ENCODE data around the gene H2BK1. TPM values are rescaled to one million over a fixed set of nuclear protein-coding genes. Genes with fewer than 3 reads are reported as not detected.

Gene H2BK1
- total RNA-seq: not detected

DNA sequence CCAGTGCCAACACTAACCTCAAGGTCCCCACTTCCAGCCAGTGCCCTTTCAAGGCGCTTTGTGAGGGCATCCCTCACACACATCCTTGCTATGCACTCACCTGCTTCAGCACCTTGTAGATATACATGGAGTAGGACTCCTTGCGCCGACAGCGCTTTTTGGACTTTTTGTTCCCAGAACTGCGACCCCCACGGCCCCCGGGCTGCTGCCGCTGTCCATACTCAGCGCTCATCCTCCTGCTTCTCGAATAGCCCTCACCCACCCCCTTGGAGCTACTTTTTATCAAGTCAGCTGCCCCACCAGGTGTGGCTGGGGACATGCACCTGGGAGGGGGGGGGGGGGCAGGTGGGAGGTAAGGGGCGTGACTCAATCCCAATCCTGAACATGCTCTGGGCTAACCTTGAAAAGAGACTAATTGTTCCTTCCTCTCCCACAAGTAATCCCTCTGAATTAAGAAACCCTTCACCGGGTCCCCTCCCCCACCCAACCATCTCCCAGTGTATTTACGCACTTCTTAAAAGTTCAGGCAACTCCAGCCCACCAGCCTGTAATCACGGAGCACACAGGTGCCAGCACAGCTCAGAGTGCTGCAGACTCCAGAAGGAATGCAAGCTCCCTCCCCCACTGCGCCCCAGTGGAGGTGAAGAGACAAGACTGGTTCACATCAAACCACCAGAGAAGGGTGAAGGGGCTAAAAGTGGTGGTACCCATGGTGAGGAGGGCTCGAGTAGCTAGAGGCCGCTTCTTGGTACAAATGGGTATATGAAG is at the start of gene H2BK1:
TSS of gene H2BK1 (minus strand) at position 402 of the 768 bp plus-strand sequence. CDS start at position 232, 170 bp downstream.
- DNase-seq (ENCODE audit: low spot score in 2 of 2): no peak
- Histone ChIP-seq H3K4me3 (no peak within 1 kb of the TSS), H3K27me3 (peaks cover 3% of the 10 kb centered on the region), H3K9me3 (no peaks in the 10 kb centered on the region), H3K36me3 (peaks cover 29% of the 10 kb centered on the region), H3K27ac (no peak within 1 kb of the TSS), H3K4me1 (no peaks in the 10 kb centered on the region)
- TF ChIP-seq, protein P1, sequence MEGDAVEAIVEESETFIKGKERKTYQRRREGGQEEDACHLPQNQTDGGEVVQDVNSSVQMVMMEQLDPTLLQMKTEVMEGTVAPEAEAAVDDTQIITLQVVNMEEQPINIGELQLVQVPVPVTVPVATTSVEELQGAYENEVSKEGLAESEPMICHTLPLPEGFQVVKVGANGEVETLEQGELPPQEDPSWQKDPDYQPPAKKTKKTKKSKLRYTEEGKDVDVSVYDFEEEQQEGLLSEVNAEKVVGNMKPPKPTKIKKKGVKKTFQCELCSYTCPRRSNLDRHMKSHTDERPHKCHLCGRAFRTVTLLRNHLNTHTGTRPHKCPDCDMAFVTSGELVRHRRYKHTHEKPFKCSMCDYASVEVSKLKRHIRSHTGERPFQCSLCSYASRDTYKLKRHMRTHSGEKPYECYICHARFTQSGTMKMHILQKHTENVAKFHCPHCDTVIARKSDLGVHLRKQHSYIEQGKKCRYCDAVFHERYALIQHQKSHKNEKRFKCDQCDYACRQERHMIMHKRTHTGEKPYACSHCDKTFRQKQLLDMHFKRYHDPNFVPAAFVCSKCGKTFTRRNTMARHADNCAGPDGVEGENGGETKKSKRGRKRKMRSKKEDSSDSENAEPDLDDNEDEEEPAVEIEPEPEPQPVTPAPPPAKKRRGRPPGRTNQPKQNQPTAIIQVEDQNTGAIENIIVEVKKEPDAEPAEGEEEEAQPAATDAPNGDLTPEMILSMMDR (IDR thresholded peaks at IDR 0.05): no peak
- TF ChIP-seq EP300 (IDR thresholded peaks at IDR 0.05): no peak
- TF ChIP-seq POLR2A (IDR thresholded peaks at IDR 0.05): no peak
- TF ChIP-seq POLR2AphosphoS5 (IDR thresholded peaks at IDR 0.05): no peak
- 81% methylated on average over 17 of the region's 17 CpGs for WGBS

DNA sequence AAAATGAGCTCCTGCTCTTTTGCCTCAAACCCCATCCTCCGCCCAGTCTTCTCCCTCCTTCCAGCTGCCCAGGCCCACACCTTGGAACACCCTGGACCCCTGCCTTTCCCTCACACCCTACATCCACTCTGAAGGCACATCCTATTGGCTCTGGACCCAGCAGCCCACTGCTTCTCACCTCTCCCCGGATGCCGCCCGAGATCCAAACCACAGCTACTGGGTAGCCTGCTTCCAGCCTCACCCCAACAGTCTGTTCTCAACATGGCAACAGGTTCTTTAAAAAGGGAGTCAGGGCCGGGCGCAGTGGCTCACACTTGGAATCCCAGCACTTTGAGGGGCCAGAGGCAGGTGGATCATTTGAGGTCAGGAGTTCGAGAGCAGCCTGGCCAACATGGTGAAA is 47.7 kb upstream of the H2BK1 start:
- Histone ChIP-seq H3K27me3 (no peaks in the 10 kb centered on the region), H3K27ac (no peak overlapping the region), H3K36me3 (no peaks in the 10 kb centered on the region), H3K9me3 (no peaks in the 10 kb centered on the region), H3K4me3 (no peak overlapping the region), H3K4me1 (peaks cover 25% of the 10 kb centered on the region)
- peak in 1 of 2 donors; percentile 47 for DNase-seq (ENCODE audit: low spot score in 2 of 2)
- TF ChIP-seq EP300 (IDR thresholded peaks at IDR 0.05) (no peak), POLR2A (IDR thresholded peaks at IDR 0.05) (no peak), POLR2AphosphoS5 (IDR thresholded peaks at IDR 0.05) (no peak)
- TF ChIP-seq, protein P1 (IDR thresholded peaks at IDR 0.05): no peak
- WGBS: 92% methylated on average over 7 of the region's 7 CpGs

DNA sequence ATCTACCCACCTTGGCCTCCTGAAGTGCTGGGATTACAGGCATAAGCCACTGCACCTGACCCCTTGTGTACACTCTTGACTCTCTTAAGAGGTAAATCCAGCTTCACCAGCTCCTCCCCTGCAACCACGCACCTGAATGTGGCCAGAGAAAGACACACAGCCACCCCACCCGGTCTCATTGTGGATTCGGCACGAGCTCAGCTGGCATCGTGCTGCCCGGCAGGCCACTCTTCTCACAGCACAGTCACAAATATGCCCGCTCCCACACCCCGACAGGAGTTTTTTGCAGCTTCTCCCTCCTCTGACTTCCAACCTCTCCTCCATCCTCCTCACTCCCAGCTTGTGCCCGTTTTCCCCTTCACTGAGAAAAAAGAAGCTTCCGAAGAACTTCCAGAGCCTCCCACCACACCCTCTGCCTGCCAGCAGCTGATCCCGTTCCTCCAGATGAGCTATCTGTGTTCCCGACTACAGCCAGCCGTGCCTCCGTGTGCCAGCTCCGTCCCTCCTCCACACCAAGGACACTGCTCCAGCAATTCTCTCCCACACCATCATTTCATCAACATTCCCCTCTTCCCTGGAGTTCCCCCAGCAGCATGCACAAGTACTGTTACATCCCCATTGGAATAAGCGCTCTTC is 46.2 kb upstream of the H2BK1 start:
- Histone ChIP-seq H3K27me3 (no peaks in the 10 kb centered on the region), H3K4me3 (no peak overlapping the region), H3K9me3 (no peaks in the 10 kb centered on the region), H3K4me1 (peaks cover 28% of the 10 kb centered on the region), H3K36me3 (no peaks in the 10 kb centered on the region), H3K27ac (no peak overlapping the region)
- peak in 1 of 2 donors; percentile 43 for DNase-seq (ENCODE audit: low spot score in 2 of 2)
- 62% methylated on average over 16 of the region's 16 CpGs for WGBS
- TF ChIP-seq POLR2AphosphoS5 (IDR thresholded peaks at IDR 0.05) (no peak), EP300 (IDR thresholded peaks at IDR 0.05) (no peak), POLR2A (IDR thresholded peaks at IDR 0.05) (no peak)
- TF ChIP-seq, protein P1 (IDR thresholded peaks at IDR 0.05): no peak

DNA sequence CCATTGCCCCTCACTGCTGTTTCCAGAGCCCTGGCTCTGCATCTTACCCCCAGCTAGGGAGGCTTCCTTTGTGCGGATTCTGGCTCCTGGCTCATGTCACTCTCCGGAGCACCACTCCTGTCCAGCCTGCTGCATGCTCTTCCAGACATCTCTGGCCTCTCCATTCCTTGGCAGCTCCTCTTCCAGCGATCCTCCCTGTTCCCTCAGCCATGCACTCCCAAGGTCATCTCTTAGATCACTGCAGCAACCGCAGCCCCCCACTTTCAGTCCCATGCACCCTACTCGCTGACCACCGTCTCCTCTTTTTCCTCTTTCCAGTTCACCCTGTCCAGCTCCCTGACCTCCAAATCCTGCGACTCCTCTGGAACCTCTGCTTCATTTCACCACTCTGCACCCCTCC is 45.1 kb upstream of the H2BK1 start:
- no peak overlapping the region for H3K4me3 ChIP-seq
- H3K27me3 ChIP-seq: no peaks in the 10 kb centered on the region
- no peaks in the 10 kb centered on the region for H3K36me3 ChIP-seq
- TF ChIP-seq POLR2AphosphoS5 (IDR thresholded peaks at IDR 0.05) (no peak), EP300 (IDR thresholded peaks at IDR 0.05) (no peak), POLR2A (IDR thresholded peaks at IDR 0.05) (no peak)
- TF ChIP-seq, protein P1 (IDR thresholded peaks at IDR 0.05): no peak
- WGBS: 78% methylated on average over 7 of the region's 7 CpGs
- peaks cover 31% of the 10 kb centered on the region for H3K4me1 ChIP-seq
- H3K27ac ChIP-seq: no peak overlapping the region
- H3K9me3 ChIP-seq: no peaks in the 10 kb centered on the region
- DNase-seq (ENCODE audit: low spot score in 2 of 2): peak in 1 of 2 donors; percentile 42

DNA sequence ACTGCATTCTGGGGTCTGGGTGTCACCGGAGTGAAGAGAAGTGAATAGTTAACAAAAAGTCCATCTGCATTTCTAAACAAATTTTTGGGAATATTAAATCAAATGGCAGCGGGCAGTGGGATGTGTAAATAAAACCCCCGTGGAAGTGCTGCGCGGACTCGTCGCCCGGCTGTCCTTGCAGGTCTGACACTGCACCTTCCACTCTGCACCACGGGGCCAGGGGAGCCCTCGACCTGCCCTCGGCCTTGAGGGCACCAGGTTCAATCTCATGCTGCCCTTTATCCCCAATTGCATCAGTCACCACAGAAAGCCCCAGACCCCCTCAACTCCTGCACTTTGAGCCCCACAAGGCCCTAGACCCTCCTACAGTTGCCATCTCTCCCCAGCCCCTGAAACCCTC is 44.6 kb upstream of the H2BK1 start:
- Histone ChIP-seq H3K9me3 (no peaks in the 10 kb centered on the region), H3K27ac (no peak overlapping the region), H3K4me3 (no peak overlapping the region), H3K27me3 (no peaks in the 10 kb centered on the region), H3K4me1 (peaks cover 37% of the 10 kb centered on the region), H3K36me3 (no peaks in the 10 kb centered on the region)
- TF ChIP-seq POLR2AphosphoS5 (IDR thresholded peaks at IDR 0.05): no peak
- no peak for TF ChIP-seq POLR2A (IDR thresholded peaks at IDR 0.05)
- TF ChIP-seq EP300 (IDR thresholded peaks at IDR 0.05): no peak
- TF ChIP-seq, protein P1 (IDR thresholded peaks at IDR 0.05): no peak
- 89% methylated on average over 11 of the region's 11 CpGs for WGBS
- peak in 1 of 2 donors; percentile 33 for DNase-seq (ENCODE audit: low spot score in 2 of 2)
